ENCODE results near the gene HIVEP3. TPM values are rescaled to one million over a fixed set of nuclear protein-coding genes. Genes with fewer than 3 reads are reported as not detected.

HIVEP3 gene
- total RNA-seq, 4 donors from 2014 or later, result 6.1 to 10.1 (median 7.8) TPM

DNA sequence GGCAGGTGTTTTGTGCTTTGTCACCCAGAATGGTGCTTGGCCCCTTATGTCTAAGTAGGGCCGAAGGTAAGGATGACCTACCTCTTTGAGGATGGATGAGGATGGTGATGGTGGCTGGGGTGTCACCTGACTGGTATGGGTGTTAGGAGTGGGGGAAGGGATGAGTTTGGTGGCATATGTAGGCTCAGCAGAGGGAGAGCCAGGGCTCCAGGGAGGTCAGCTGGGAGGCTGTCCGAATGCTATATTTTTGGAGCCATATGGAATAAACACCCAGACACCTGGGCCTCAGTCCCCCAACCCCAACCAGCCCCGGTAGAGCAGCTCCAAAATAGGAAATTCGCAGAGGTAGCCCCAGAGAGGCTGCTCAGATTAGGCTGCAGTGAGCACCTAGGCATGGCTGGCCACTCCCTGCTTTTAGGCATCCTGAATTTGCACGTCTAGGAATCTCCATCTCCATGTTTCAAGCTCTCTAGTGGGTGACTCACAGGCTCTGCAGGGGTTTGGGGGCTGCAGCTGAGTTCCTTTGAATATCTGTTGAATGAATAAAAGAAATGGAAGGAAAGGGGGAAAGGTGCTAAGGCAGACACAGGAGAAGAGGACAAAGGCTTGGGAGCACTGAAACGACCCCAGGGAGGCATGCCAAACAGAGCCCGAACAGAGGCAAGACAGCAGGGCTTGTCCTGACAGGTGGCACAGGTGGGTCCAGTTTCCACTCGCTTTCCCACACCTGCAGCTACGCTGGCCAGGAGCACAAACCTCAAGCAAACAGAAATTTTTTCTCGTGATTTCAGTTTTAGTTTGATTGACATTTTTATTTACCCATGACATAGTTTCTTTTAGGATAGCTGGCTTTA, 299.0 kb downstream of the HIVEP3 start:
- ATAC-seq (ENCODE audit: low FRiP score) (no peak), DNase-seq (ENCODE audit: low spot score) (no peak)
- TF ChIP-seq, protein P1, sequence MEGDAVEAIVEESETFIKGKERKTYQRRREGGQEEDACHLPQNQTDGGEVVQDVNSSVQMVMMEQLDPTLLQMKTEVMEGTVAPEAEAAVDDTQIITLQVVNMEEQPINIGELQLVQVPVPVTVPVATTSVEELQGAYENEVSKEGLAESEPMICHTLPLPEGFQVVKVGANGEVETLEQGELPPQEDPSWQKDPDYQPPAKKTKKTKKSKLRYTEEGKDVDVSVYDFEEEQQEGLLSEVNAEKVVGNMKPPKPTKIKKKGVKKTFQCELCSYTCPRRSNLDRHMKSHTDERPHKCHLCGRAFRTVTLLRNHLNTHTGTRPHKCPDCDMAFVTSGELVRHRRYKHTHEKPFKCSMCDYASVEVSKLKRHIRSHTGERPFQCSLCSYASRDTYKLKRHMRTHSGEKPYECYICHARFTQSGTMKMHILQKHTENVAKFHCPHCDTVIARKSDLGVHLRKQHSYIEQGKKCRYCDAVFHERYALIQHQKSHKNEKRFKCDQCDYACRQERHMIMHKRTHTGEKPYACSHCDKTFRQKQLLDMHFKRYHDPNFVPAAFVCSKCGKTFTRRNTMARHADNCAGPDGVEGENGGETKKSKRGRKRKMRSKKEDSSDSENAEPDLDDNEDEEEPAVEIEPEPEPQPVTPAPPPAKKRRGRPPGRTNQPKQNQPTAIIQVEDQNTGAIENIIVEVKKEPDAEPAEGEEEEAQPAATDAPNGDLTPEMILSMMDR (IDR thresholded peaks at IDR 0.05), result no peak

DNA sequence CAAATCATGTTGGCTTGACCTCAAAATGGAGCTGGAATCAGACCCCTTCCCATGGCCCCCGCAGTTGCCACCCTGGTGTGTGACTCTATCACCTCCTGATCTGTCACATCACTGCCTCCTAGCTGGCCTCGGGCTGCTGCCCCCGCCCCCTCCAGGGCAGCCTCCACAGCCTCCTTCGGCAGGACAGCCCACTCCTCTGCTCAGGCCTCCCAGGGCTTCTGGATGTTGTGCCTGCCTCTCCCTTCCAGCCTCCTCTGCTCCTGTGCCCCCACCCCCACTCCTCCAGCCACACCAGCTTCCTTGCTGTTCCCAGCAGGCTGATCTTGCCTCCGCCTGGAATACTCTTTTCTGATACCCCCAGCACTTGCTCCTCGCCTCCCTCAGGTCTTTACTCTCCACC, 299.9 kb downstream of the HIVEP3 start:
- TF ChIP-seq, protein P1 (IDR thresholded peaks at IDR 0.05), result no peak
- no peak for ATAC-seq (ENCODE audit: low FRiP score)
- DNase-seq (ENCODE audit: low spot score), result no peak

DNA sequence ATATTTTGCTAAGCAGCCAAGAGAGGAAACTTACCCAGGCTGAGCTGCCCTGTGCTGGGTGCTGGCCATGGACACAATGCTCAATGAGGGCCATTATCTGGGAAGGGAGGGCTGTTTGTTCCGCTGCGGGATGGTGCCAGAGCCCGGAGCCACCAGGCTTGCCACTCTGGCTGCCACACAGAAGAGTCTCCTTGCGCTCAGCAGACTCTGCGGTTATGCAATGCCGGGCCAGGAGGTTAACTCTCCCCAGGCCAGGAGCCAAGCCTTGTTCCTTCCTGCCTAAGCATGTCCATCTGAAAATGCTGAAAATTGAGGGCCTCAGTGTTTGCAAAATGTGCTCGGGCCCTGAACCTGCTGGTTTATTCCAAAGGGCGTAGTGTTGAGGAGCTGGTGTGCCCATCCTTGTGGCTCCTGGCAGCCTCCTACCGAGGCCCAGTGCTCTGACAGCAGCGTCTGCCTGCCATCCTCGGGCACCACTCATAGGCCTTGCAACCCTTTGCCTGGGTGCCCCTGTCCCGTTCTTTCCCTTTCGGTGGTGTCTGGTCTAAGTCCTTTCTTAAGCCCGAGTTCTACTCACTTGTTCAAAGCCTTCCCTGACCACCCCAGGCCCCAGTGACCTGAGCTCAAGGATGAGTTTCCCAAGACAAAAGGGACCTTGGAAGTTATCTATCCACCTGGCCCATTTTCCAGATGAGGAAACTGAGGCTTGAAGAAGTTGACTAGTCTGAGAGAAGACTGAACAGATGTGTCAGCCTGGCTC, 300.5 kb downstream of the HIVEP3 start:
- no peak for DNase-seq (ENCODE audit: low spot score)
- peak; percentile 35 for ATAC-seq (ENCODE audit: low FRiP score)
- TF ChIP-seq, protein P1 (IDR thresholded peaks at IDR 0.05), result no peak

DNA sequence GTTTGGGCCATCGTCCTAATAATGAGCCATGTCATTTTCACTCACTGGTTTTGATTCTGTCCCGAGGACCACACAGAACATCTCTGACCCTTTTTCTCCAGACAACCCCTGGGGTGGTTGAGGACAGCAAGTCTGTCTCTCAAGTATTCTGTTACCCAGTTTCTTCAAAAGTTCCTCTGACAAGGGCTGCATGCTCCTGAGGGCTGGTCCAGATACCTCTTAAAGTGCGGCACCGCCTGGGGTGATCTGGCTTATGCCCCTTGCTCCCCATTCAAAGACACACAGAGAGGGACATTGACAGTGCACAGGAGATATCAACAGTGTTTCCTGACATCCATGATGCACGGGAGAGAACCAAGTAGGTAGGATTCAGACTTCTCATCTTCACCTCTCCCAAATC, 301.4 kb downstream of the HIVEP3 start:
- DNase-seq (ENCODE audit: low spot score) (no peak), ATAC-seq (ENCODE audit: low FRiP score) (no peak)
- TF ChIP-seq, protein P1 (IDR thresholded peaks at IDR 0.05), result no peak

DNA sequence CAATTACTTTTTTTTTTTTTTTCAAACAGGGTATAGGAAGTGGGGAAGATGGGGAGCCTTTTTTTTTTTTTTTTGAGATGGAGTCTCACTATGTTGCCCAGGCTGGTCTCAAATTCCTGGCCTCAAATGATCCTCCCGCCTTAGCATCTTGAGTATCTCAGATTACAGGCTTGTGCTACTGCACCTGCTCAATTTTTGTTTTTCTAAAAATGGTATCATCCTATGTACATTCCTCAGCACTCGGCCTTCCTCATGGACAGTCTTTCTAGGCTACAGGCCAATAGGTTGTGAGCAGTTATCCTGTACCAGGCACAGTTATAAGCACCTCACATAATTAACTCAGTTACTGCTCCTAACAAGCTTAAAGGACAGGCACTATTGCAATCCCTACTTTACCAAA, 302.2 kb downstream of the HIVEP3 start:
- DNase-seq (ENCODE audit: low spot score) (no peak), ATAC-seq (ENCODE audit: low FRiP score) (no peak)
- TF ChIP-seq, protein P1 (IDR thresholded peaks at IDR 0.05), result no peak

DNA sequence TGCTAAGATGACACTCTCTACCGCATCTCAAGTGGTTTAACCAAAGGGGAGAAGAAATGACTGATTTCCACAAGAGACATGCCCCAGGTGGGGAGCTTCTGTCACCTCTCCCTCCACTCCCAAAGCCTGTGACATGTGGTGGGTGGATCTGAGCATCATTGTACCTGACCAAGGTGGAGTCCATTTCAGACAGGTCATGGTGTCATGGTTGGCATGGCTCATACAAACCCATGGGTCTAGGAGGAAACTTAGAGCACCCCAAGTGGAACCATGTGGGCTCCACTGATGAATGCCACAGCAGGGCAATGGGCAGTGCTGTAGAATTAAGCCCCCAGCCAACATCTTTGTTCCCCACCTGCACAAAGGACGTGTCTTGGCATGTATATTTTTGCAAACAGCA, 302.7 kb downstream of the HIVEP3 start:
- DNase-seq (ENCODE audit: low spot score) (no peak), ATAC-seq (ENCODE audit: low FRiP score) (no peak)
- TF ChIP-seq, protein P1 (IDR thresholded peaks at IDR 0.05), result no peak

Data from omental fat pad (tissue), 4 donors.